HEK293T (cell line): ENCODE data around the gene IL17D.

Experiments
- CTCF ChIA-PET: fragments of 350-600 bp; formaldehyde crosslinking; extraction: SDS; loops from one replicate; lab custom pipeline; 2021; ENCODE audit warnings: antibody characterized with exemption, inconsistent platforms; lab: Yijun Ruan, JAX
- POLR2A ChIA-PET: fragments of 350-600 bp; formaldehyde crosslinking; extraction: SDS; loops from one replicate; lab custom pipeline; 2020; ENCODE audit warnings: antibody characterized with exemption, inconsistent platforms; lab: Yijun Ruan, JAX
- DNase-seq: peaks from one replicate; pipeline ENCODE4 v3.0.0; 2012; ENCODE audit warnings: mixed read lengths; ENCODE audit errors: extremely low spot score
- ARNT ChIP-seq: fragments of 450-650 bp; IDR thresholded peaks from 2 replicates; pipeline ENCODE4 v1.6.1; 2017; ENCODE audit warnings: mild to moderate bottlenecking
- BHLHE40 ChIP-seq: fragments of 450-650 bp; IDR thresholded peaks from 2 replicates; pipeline ENCODE4 v1.6.1; 2016; ENCODE audit warnings: mild to moderate bottlenecking, moderate library complexity, borderline replicate concordance
- CTBP1 ChIP-seq: fragments of 450-650 bp; IDR thresholded peaks from 2 replicates; pipeline ENCODE4 v1.6.1; 2016; ENCODE audit warnings: borderline replicate concordance
- ELF4 ChIP-seq: fragments of 450-650 bp; IDR thresholded peaks from 2 replicates; pipeline ENCODE4 v1.6.1; 2017; ENCODE audit warnings: antibody characterized with exemption
- FOXA1 ChIP-seq: fragments of 450-650 bp; IDR thresholded peaks from 2 replicates; pipeline ENCODE4 v1.6.1; 2016; ENCODE audit warnings: mild to moderate bottlenecking
- FOXK2 ChIP-seq: fragments of 450-650 bp; IDR thresholded peaks from 2 replicates; pipeline ENCODE4 v1.6.1; 2016; ENCODE audit warnings: mild to moderate bottlenecking
- FOXM1 ChIP-seq: fragments of 450-650 bp; IDR thresholded peaks from 2 replicates; pipeline ENCODE4 v1.6.1; 2017; ENCODE audit warnings: mild to moderate bottlenecking, borderline replicate concordance
- HDGF ChIP-seq: fragments of 450-650 bp; IDR thresholded peaks from 2 replicates; pipeline ENCODE4 v1.6.1; 2017; ENCODE audit warnings: antibody characterized with exemption, borderline replicate concordance
- L3MBTL2 ChIP-seq: fragments of 450-650 bp; conservative IDR thresholded peaks from 2 replicates; pipeline ENCODE4 v1.6.1; 2016; ENCODE audit warnings: mild to moderate bottlenecking
- LEF1 ChIP-seq: fragments of 450-650 bp; IDR thresholded peaks from 2 replicates; pipeline ENCODE4 v1.6.1; 2017; ENCODE audit warnings: mild to moderate bottlenecking, borderline replicate concordance
- NFRKB ChIP-seq: fragments of 450-650 bp; IDR thresholded peaks from 2 replicates; pipeline ENCODE4 v1.6.1; 2016; ENCODE audit warnings: mild to moderate bottlenecking, moderate library complexity
- PKNOX1 ChIP-seq: fragments of 450-650 bp; IDR thresholded peaks from 2 replicates; pipeline ENCODE4 v1.6.1; 2016
- SP1 ChIP-seq: fragments of 450-650 bp; IDR thresholded peaks from 2 replicates; pipeline ENCODE4 v1.6.1; 2017
- SUZ12 ChIP-seq: fragments of 450-650 bp; IDR thresholded peaks from 2 replicates; pipeline ENCODE4 v1.6.1; 2016; ENCODE audit warnings: mild to moderate bottlenecking
- TARDBP ChIP-seq: fragments of 450-650 bp; IDR thresholded peaks from 2 replicates; pipeline ENCODE4 v1.6.1; 2016
- ZNF384 ChIP-seq: fragments of 450-650 bp; IDR thresholded peaks from 2 replicates; pipeline ENCODE4 v1.6.1; 2016

Gene IL17D

DNA sequence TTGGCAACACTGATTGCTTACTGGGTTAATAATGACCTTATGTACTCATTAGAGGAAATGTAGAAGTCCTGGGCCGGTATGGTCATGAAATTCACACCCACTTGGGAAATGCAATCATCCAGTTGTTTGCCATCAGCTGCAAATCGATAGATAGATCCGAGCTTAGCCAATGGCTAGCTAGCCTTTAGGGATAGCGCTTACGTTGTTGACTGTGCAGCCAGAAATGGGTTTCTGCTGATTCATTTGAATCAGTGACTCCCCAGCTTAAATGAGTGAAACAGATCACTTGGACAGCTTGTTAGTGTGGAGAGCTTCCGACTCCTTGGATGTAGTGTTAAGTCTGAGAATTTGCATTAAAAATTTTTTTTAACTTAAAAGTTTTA, 11.8 kb downstream of the IL17D start:
- CTCF ChIA-PET, result interaction anchor here (1.3 kb wide), 1 partner anchor 8 kb away, joined by 3 read pairs; no protein-coding TSS in a partner anchor
- no peak for DNase-seq
- TF ChIP-seq ZNF384 (no peak), CTBP1 (no peak), PKNOX1 (no peak), FOXM1 (no peak), FOXK2 (no peak), HDGF (no peak), LEF1 (no peak), SUZ12 (no peak), SP1 (no peak), ARNT (no peak), NFRKB (no peak), FOXA1 (no peak), ELF4 (no peak), BHLHE40 (no peak), L3MBTL2 (no peak), TARDBP (no peak)
- POLR2A ChIA-PET, result no interaction called here

DNA sequence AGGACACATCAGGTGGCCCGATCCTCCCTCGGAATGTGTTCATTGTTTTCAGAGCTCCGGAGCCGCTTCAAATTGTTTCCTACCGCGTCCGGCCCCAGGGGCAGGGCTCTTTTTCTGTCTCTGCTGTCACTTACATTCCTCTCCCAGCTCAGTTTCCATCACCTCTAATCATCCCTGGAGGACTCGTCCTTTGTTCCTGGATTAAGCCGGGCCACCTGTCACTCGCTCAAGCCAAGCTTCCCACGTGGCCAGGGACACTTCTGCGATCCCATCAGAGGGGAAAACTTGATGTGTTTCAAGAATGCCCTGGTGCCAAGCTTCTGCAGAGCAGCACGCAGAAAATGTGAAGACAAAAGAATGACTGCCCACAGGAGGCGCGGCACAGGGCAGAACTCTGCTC, 13.5 kb downstream of the IL17D start:
- ChIA-PET POLR2A (no interaction called here), CTCF (interaction anchor here (0.6 kb wide), 1 partner anchor 670 kb away, joined by 3 read pairs; no protein-coding TSS in a partner anchor)
- DNase-seq, result no peak
- TF ChIP-seq L3MBTL2, result no peak
- no peak for TF ChIP-seq ARNT
- no peak for TF ChIP-seq ZNF384
- TF ChIP-seq FOXM1, result no peak
- no peak for TF ChIP-seq NFRKB
- no peak for TF ChIP-seq FOXA1
- no peak for TF ChIP-seq CTBP1
- no peak for TF ChIP-seq SUZ12
- no peak for TF ChIP-seq PKNOX1

- TF ChIP-seq BHLHE40 (no peak), NFRKB (no peak), ARNT (no peak), L3MBTL2 (no peak), HDGF (no peak), TARDBP (no peak), ZNF384 (no peak), SUZ12 (no peak), FOXK2 (no peak), ELF4 (no peak), FOXM1 (no peak), SP1 (no peak), FOXA1 (no peak), PKNOX1 (no peak), CTBP1 (no peak), LEF1 (no peak)
- ChIA-PET CTCF (no interaction called here), POLR2A (no interaction called here)
These were observed 14.4 kb downstream of the IL17D start for GRCh38 chr13:20717581-20718542.

DNA sequence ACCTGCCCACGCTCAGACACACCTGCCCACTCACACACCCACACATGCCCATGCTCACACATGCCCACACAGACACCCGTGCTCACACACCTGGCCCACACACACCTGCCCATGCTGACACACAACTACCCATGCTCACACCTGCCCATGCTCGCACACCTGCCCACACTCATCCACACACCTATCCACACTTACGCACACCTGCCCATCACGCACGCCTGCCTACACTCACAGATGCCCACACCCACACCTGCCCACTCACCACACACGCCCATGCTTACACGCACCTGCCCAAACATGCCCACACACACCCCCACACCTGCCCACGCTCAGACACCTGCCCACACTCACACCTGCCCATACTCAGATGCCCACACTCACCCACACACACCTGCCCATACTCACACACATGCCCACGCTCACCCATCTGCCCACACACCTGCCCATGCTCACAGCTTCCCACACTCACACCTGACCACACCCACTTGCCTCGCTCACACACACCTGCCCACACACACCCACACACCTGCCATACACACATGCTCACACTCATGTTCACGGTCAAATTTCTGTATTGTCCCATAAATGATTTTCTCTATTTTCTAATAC, 15.6 kb downstream of the IL17D start:
- no peak for DNase-seq
- POLR2A ChIA-PET, result no interaction called here
- CTCF ChIA-PET, result no interaction called here
- TF ChIP-seq HDGF (no peak), PKNOX1 (no peak)

More at GRCh38 chr13:20717581-20718542, 14.4 kb downstream of the IL17D start:
- DNase-seq, result no peak

- CTCF ChIA-PET, result no interaction called here
- DNase-seq, result no peak
- no peak for TF ChIP-seq NFRKB
- TF ChIP-seq ZNF384, result no peak
- no peak for TF ChIP-seq ELF4
- no peak for TF ChIP-seq BHLHE40
- no peak for TF ChIP-seq LEF1
- no peak for TF ChIP-seq L3MBTL2
- TF ChIP-seq FOXA1, result no peak
- no peak for TF ChIP-seq SUZ12
- no peak for TF ChIP-seq HDGF
- POLR2A ChIA-PET, result no interaction called here
These were observed 16.3 kb downstream of the IL17D start for GRCh38 chr13:20719783-20720182.
